H7 (cell line): ENCODE results near the gene SECTM1. TPM values are rescaled to one million over a fixed set of nuclear protein-coding genes. Genes with fewer than 3 reads are reported as not detected.
A peak's percentile ranks its signal among the peaks of the same experiment; 100 is the strongest.

ENCODE experiments used
- DNase-seq: peaks from one replicate; pipeline ENCODE4 v3.0.0; 2012
- H3K27me3 ChIP-seq: 2 replicates; pipeline ENCODE4 v1.6.0; 2011; ENCODE audit warnings: mild to moderate bottlenecking, low read length; ENCODE audit not compliant: control insufficient read depth, insufficient read depth
- H3K36me3 ChIP-seq: replicated peaks from 2 replicates; pipeline ENCODE4 v1.5.1; 2011; ENCODE audit warnings: low read length; ENCODE audit not compliant: control insufficient read depth, insufficient read depth
- H3K4me3 ChIP-seq: 2 replicates; pipeline ENCODE4 v1.5.1; 2011; ENCODE audit warnings: low read depth, mild to moderate bottlenecking, control low read depth, low read length, moderate library complexity; ENCODE audit not compliant: insufficient read depth
- total RNA-seq: library from RNA; depleted of rRNA; stranded (reverse); fragments of >200 nt; shearing (Covaris generic); gene quantifications from 2 replicates; pipeline ENCODE4 v1.2.3, GENCODE V29; 2014

Gene SECTM1
- total RNA-seq, 1 experiment from 2014 or later, result 0.94 TPM

- no peak for DNase-seq
- Histone ChIP-seq H3K4me3 (no peak overlapping the region), H3K27me3 (no peaks in the 10 kb centered on the region), H3K36me3 (no peaks in the 10 kb centered on the region)
Measured at GRCh38 chr17:82345151-82345976, 11.8 kb upstream of the SECTM1 start.

GRCh38 chr17:82344175-82344907 lies 10.8 kb upstream of the SECTM1 start:
- no peak for DNase-seq
- Histone ChIP-seq H3K4me3 (no peak overlapping the region), H3K27me3 (peaks cover under 1% of the 10 kb centered on the region; the same call in 1 of the 2 replicates), H3K36me3 (no peaks in the 10 kb centered on the region)

GRCh38 chr17:82343560-82343959 lies 10.0 kb upstream of the SECTM1 start:
- Histone ChIP-seq H3K4me3 (no peak overlapping the region), H3K27me3 (peaks cover 5% of the 10 kb centered on the region), H3K36me3 (no peaks in the 10 kb centered on the region)
- DNase-seq, result peak; percentile 62

- Histone ChIP-seq H3K27me3 (peaks cover 5% of the 10 kb centered on the region), H3K36me3 (no peaks in the 10 kb centered on the region), H3K4me3 (no peak overlapping the region)
- no peak for DNase-seq
Measured at GRCh38 chr17:82342361-82343079, 9.0 kb upstream of the SECTM1 start.

GRCh38 chr17:82339634-82340580 lies 6.3 kb upstream of the SECTM1 start:
- DNase-seq, result no peak
- H3K4me3 ChIP-seq, result no peak overlapping the region
- H3K36me3 ChIP-seq, result no peaks in the 10 kb centered on the region
- H3K27me3 ChIP-seq, result peaks cover 10% of the 10 kb centered on the region

GRCh38 chr17:82338858-82339633 lies 5.5 kb upstream of the SECTM1 start:
- peaks cover 17% of the 10 kb centered on the region for H3K27me3 ChIP-seq
- H3K36me3 ChIP-seq, result no peaks in the 10 kb centered on the region
- no peak overlapping the region for H3K4me3 ChIP-seq
- DNase-seq, result peak; percentile 74

GRCh38 chr17:82334622-82335394 lies 1.2 kb upstream of the SECTM1 start:
- Histone ChIP-seq H3K36me3 (no peaks in the 10 kb centered on the region), H3K4me3 (no peak overlapping the region), H3K27me3 (peaks cover 38% of the 10 kb centered on the region)
- peak; percentile 72 for DNase-seq

- DNase-seq, result no peak
Measured at GRCh38 chr17:82334204-82334621, 647 bp upstream of the SECTM1 start.

GRCh38 chr17:82332669-82333278 lies 792 bp downstream of the SECTM1 start:
- Histone ChIP-seq H3K27me3 (peaks cover 34% of the 10 kb centered on the region), H3K36me3 (no peaks in the 10 kb centered on the region), H3K4me3 (peak overlapping the region; percentile 26)
- DNase-seq, result peak; percentile 80

More at GRCh38 chr17:82334204-82334621, 647 bp upstream of the SECTM1 start:
- no peak overlapping the region for H3K4me3 ChIP-seq
- peaks cover 37% of the 10 kb centered on the region for H3K27me3 ChIP-seq
- no peaks in the 10 kb centered on the region for H3K36me3 ChIP-seq

- Histone ChIP-seq H3K4me3 (no peak overlapping the region), H3K36me3 (no peaks in the 10 kb centered on the region), H3K27me3 (peaks cover 34% of the 10 kb centered on the region)
- DNase-seq, result no peak
Measured at GRCh38 chr17:82331345-82331939, 2.1 kb downstream of the SECTM1 start.

GRCh38 chr17:82330322-82331239 lies 3.0 kb downstream of the SECTM1 start:
- no peaks in the 10 kb centered on the region for H3K36me3 ChIP-seq
- H3K27me3 ChIP-seq, result peaks cover 34% of the 10 kb centered on the region
- H3K4me3 ChIP-seq, result no peak overlapping the region
- DNase-seq, result peak; percentile 67
